Esophagus muscularis mucosa (tissue), 4 donors: Measurements from ENCODE around the gene NTN4. TPM values are rescaled to one million over a fixed set of nuclear protein-coding genes. Genes with fewer than 3 reads are reported as not detected.
"Not testable (repeated sequence)": the region's sequence is repeated elsewhere in the genome, so short reads cannot be mapped to it uniquely, and the experiment has no call there.

ENCODE experiments used
- DNase-seq: peaks from one replicate; pipeline ENCODE4 v3.0.0-alpha.2; 2017; ENCODE audit errors: extremely low spot score
- H3K27ac ChIP-seq, 4 donors: fragments of 200-600 bp; sonication (generic); replicated peaks in 1 of 4; 1 replicate in 3 of 4; 2 replicates in 1 of 4; pipeline ENCODE4 v1.5.1; 2016 to 2019; ENCODE audit warnings: mild to moderate bottlenecking in 1 of 4
- H3K27me3 ChIP-seq, 4 donors: fragments of 200-600 bp; sonication (generic); one replicate each; pipeline versions ENCODE4 v1.5.1 to v1.6.0; 2016 to 2019
- H3K36me3 ChIP-seq, 4 donors: fragments of 200-600 bp; sonication (generic); one replicate each; pipeline ENCODE4 v1.5.1; 2016 to 2019
- H3K4me1 ChIP-seq, 4 donors: fragments of 200-600 bp; sonication (generic); one replicate each; pipeline ENCODE4 v1.5.1; 2016 to 2019
- H3K4me3 ChIP-seq, 4 donors: fragments of 200-600 bp; sonication (generic); 1 replicate in 2 of 4; 2 replicates in 2 of 4; pipeline ENCODE4 v1.5.1; 2016 to 2019; ENCODE audit warnings: mild to moderate bottlenecking in 4 of 4, moderate library complexity in 1 of 4
- H3K9me3 ChIP-seq, 4 donors: fragments of 200-600 bp; sonication (generic); 1 replicate in 3 of 4; 2 replicates in 1 of 4; pipeline ENCODE4 v1.5.1; 2016 to 2019
- CTCF ChIP-seq, 3 experiments: fragments of 200-600 bp in 2 of 3; fragments of 450-650 bp in 1 of 3; sonication (generic) in 2 of 3; IDR thresholded peaks; one replicate each; pipeline ENCODE4 v1.5.1; 2017 to 2019; ENCODE audit warnings: antibody characterized with exemption in 3 of 3, mild to moderate bottlenecking in 2 of 3, moderate library complexity in 1 of 3
- EP300 ChIP-seq: sonication (generic); formaldehyde crosslinking; IDR thresholded peaks from one replicate; pipeline ENCODE4 v1.6.1; 2017; ENCODE audit warnings: antibody characterized with exemption
- POLR2A ChIP-seq: fragments of 450-650 bp; IDR thresholded peaks from one replicate; pipeline ENCODE4 v1.6.1; 2017; ENCODE audit warnings: antibody characterized with exemption, moderate library complexity, mild to moderate bottlenecking, low read depth
- POLR2AphosphoS5 ChIP-seq, 2 donors: sonication (generic); formaldehyde crosslinking; IDR thresholded peaks; one replicate each; pipeline ENCODE4 v1.6.1; 2017; ENCODE audit warnings: antibody characterized with exemption in 2 of 2
- WGBS: methylation state at CpG from one replicate; pipeline ENCODE4 v1.1.5; 2018; 5-methylcytosine and 5-hydroxymethylcytosine counted together
- intact Hi-C: fragments of 100-400 bp; cut with DNase I; formaldehyde crosslinking; loops from one replicate; pipeline ENCODE4 v1.15.1; 2023
- total RNA-seq, 4 donors: library from RNA; depleted of rRNA; stranded (reverse); fragments of >200 nt; gene quantifications; one replicate each; pipeline versions ENCODE4 v1.1.0 to v1.2.1, GENCODE V29; 2016

The NTN4 gene
- total RNA-seq, 4 donors from 2014 or later = 46.7 to 73.1 (median 52.7) TPM

GRCh38 chr12:95678684-95679083 is 111.9 kb downstream of the NTN4 start:
- Histone ChIP-seq H3K4me1 (peaks cover 12 to 19% (median 15%) of the 10 kb centered on the region in 4 donors), H3K9me3 (no peaks in the 10 kb centered on the region), H3K36me3 (peaks cover 0 to 36% (median 12%) of the 10 kb centered on the region in 4 donors), H3K27ac (no peak overlapping the region), H3K4me3 (no peak overlapping the region), H3K27me3 (no peaks in the 10 kb centered on the region)
- intact Hi-C loops = no loop called here
- WGBS = 97% methylated on average over 1 of the region's 1 CpG
- DNase-seq = no peak
- TF ChIP-seq POLR2AphosphoS5 (IDR thresholded peaks at IDR 0.05) = no peak

- H3K27ac ChIP-seq, H3K27me3 ChIP-seq, DNase-seq, H3K4me3 ChIP-seq, H3K9me3 ChIP-seq, intact Hi-C loops: not testable (repeated sequence)
- H3K36me3 ChIP-seq = peaks cover 0 to 37% (median 13%) of the 10 kb centered on the region in 4 donors
- WGBS = 91% methylated on average over 3 of the region's 3 CpGs
- peaks cover 12 to 19% (median 17%) of the 10 kb centered on the region in 4 donors for H3K4me1 ChIP-seq
These were observed 112.8 kb downstream of the NTN4 start for GRCh38 chr12:95677782-95678181.

- 25% methylated on average over 1 of the region's 1 CpG for WGBS
These were observed 115.9 kb downstream of the NTN4 start for GRCh38 chr12:95674631-95675030.

GRCh38 chr12:95674163-95674562 is 116.4 kb downstream of the NTN4 start:
- TF ChIP-seq EP300 = no peak
- peaks cover 12 to 19% (median 14%) of the 10 kb centered on the region in 4 donors for H3K4me1 ChIP-seq
- no peak overlapping the region for H3K27ac ChIP-seq
- no peak for DNase-seq
- H3K36me3 ChIP-seq = peaks cover 0 to 22% (median 6%) of the 10 kb centered on the region in 4 donors
- intact Hi-C loops = no loop called here
- no peaks in the 10 kb centered on the region for H3K9me3 ChIP-seq
- no peaks in the 10 kb centered on the region for H3K27me3 ChIP-seq
- no peak overlapping the region for H3K4me3 ChIP-seq

More at GRCh38 chr12:95674631-95675030, 115.9 kb downstream of the NTN4 start:
- Histone ChIP-seq H3K9me3 (no peaks in the 10 kb centered on the region), H3K36me3 (peaks cover 0 to 18% (median 8%) of the 10 kb centered on the region in 4 donors), H3K4me1 (peaks cover 12 to 19% (median 14%) of the 10 kb centered on the region in 4 donors), H3K4me3 (no peak overlapping the region), H3K27ac (no peak overlapping the region), H3K27me3 (no peaks in the 10 kb centered on the region)
- no peak for DNase-seq
- TF ChIP-seq POLR2A (no peak), POLR2AphosphoS5 (IDR thresholded peaks at IDR 0.05) (no peak), CTCF (IDR thresholded peaks at IDR 0.05) (no peak)
- intact Hi-C loops = no loop called here

GRCh38 chr12:95673576-95673975 is 117.0 kb downstream of the NTN4 start:
- intact Hi-C loops = no loop called here
- WGBS = 81% methylated on average over 2 of the region's 2 CpGs
- Histone ChIP-seq H3K36me3 (peaks cover 0 to 28% (median 5%) of the 10 kb centered on the region in 4 donors), H3K4me1 (peaks cover 12 to 19% (median 14%) of the 10 kb centered on the region in 4 donors), H3K9me3 (no peaks in the 10 kb centered on the region), H3K27ac (no peak overlapping the region), H3K27me3 (no peaks in the 10 kb centered on the region), H3K4me3 (no peak overlapping the region)
- DNase-seq = no peak
- TF ChIP-seq POLR2AphosphoS5 (IDR thresholded peaks at IDR 0.05) = no peak
- no peak for TF ChIP-seq CTCF (IDR thresholded peaks at IDR 0.05)
- no peak for TF ChIP-seq POLR2A
- no peak for TF ChIP-seq EP300

- H3K4me1 ChIP-seq = peaks cover 12 to 19% (median 14%) of the 10 kb centered on the region in 4 donors
- H3K36me3 ChIP-seq = peaks cover 0 to 37% (median 5%) of the 10 kb centered on the region in 4 donors
- DNase-seq = no peak
- no peak for TF ChIP-seq CTCF (IDR thresholded peaks at IDR 0.05)
- no peak for TF ChIP-seq POLR2AphosphoS5 (IDR thresholded peaks at IDR 0.05)
- TF ChIP-seq EP300 = no peak
- TF ChIP-seq POLR2A = no peak
- H3K27me3 ChIP-seq = no peaks in the 10 kb centered on the region
- intact Hi-C loops = no loop called here
- no peak overlapping the region for H3K4me3 ChIP-seq
- no peaks in the 10 kb centered on the region for H3K9me3 ChIP-seq
- WGBS = 93% methylated on average over 12 of the region's 21 CpGs
- H3K27ac ChIP-seq = no peak overlapping the region
These were observed 118.4 kb downstream of the NTN4 start for GRCh38 chr12:95672166-95672565.
